ENCODE measurements around the gene GP1BA.

DNA sequence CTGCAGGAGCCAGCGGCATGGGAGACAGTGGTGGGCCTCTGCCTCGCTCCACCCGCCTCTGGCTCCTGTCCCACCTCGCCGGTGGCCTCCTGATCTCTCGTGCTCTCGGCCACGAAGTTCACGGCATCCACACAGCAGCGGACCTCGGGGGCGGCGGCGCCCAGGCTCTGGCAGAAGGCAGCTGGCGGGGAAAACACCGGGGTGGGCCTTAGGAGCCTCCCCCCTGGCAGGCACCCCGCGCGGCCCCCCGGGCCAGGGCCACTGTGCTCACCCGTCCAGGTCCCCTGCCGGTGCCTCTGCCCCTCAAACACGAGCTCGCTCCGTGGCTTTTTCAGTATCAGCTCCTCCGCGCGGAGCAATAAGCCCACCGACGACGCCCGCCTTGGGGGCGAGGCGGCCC lies 33.1 kb upstream of the GP1BA start:
- TF ChIP-seq CTCF (IDR thresholded peaks at IDR 0.05) (no peak), ZFX (IDR thresholded peaks at IDR 0.05; ENCODE audit: borderline replicate concordance) (no peak)
